ENCODE measurements around the gene IFNE. TPM values are rescaled to one million over a fixed set of nuclear protein-coding genes. Genes with fewer than 3 reads are reported as not detected.

The IFNE gene
- total and polyA plus RNA-seq, 9 of the 15 experiments (the other 6 are each of a cell fraction or from before 2014, with no cell fraction given): not detected

DNA sequence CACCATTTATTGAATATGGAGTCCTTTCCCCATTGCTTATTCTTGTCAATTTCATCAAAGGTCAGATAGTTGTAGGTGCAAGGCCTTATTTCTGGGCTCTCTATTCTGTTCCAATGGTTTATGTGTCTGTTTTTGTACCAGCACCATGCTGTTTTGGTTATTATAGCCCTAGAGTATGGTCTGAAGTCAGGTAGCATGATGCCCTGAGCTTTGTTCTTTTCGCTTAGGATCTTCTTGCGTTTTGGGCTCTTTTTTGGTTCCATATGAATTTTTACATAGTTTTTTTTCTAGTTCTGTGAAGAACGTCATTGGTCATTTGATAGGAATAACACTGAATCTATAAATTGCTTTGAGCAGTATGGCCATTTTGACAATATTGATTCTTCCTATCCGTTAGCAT is 40.2 kb upstream of the IFNE start (continued):
- no peak for TF ChIP-seq ZNF232 (CRISPR knock-in tag; IDR thresholded peaks at IDR 0.05)
- no peak for TF ChIP-seq ZNF239 (CRISPR knock-in tag; IDR thresholded peaks at IDR 0.05)
- no peak for TF ChIP-seq RBM17 (IDR thresholded peaks at IDR 0.05; ENCODE audit: borderline replicate concordance, low read depth, low read length)
- TF ChIP-seq ZC3H4 (CRISPR knock-in tag; IDR thresholded peaks at IDR 0.05; ENCODE audit: borderline replicate concordance): no peak
- TF ChIP-seq ZNF639 (CRISPR knock-in tag; conservative IDR thresholded peaks at IDR 0.05 in 1 of 2, IDR thresholded peaks at IDR 0.05 in 1 of 2): no peak
- TF ChIP-seq ZNF436 (CRISPR knock-in tag; IDR thresholded peaks at IDR 0.05): no peak
- TF ChIP-seq BCOR (IDR thresholded peaks at IDR 0.05): no peak
- TF ChIP-seq SMARCA4 (IDR thresholded peaks at IDR 0.05): no peak

- Histone ChIP-seq H3K27ac (ENCODE audit: extremely low read depth, low read depth, low read length) (no peak overlapping the region), H3K9ac (ENCODE audit: insufficient read depth in 1 of 2, low read depth in 2 of 2, low read length in 2 of 2) (no peak overlapping the region), H3K79me2 (ENCODE audit: control insufficient read depth, insufficient read depth, low read length) (no peaks in the 10 kb centered on the region), H3K4me2 (ENCODE audit: insufficient read depth, low read length) (no peak overlapping the region), H3K36me3 (ENCODE audit: control insufficient read depth, insufficient read depth, low read length) (no peaks in the 10 kb centered on the region), H4K20me1 (replicated peaks; ENCODE audit: control insufficient read depth, insufficient read depth, low read length) (no peaks in the 10 kb centered on the region), H2AFZ (ENCODE audit: low read depth, low read length) (no peak overlapping the region), H3K9me1 (ENCODE audit: control insufficient read depth, insufficient read depth, low read length) (no peaks in the 10 kb centered on the region), H3K4me1 (replicated peaks in 1 of 2; ENCODE audit: control insufficient read depth in 2 of 2, insufficient read depth in 2 of 2, low read length in 2 of 2) (no peaks in the 10 kb centered on the region), H3K9me3 (replicated peaks; ENCODE audit: control insufficient read depth, insufficient read depth, low read depth, low read length) (no peaks in the 10 kb centered on the region), H3K27me3 (ENCODE audit: control insufficient read depth in 2 of 2, insufficient read depth in 2 of 2, low read length in 2 of 2) (no peaks in the 10 kb centered on the region), H3K4me3 (no peak overlapping the region)
- no CpG with 5 or more reads among the region's 1 CpG for WGBS (ENCODE audit: insufficient coverage, low coverage, missing lambda C conversion rate)
- BruUV-seq (replicated peaks): no TSS peak
- ATAC-seq (no peak), DNase-seq (ENCODE audit: extremely low read depth in 1 of 4, low spot score in 3 of 4) (no peak), FAIRE-seq (no peak)
- CTCF ChIA-PET (ENCODE audit: low intra/inter-chr PET ratio): no interaction called here
- in situ Hi-C loops (cut with MboI): no loop called here
- intact Hi-C loops (cut with micrococcal nuclease): no loop called here
- POLR2A ChIA-PET: no interaction called here
- no peak for TF ChIP-seq TCF3 (CRISPR knock-in tag; IDR thresholded peaks at IDR 0.05)
Measured at GRCh38 chr9:21521448-21521847, 39.3 kb upstream of the IFNE start.

All from K562 (cell line).